Activated CD4-positive, alpha-beta T cell treated with anti-CD3 and anti-CD28 coated beads for 36 hours (primary cell): ENCODE results near the gene KPNB1. TPM values are rescaled to one million over a fixed set of nuclear protein-coding genes. Genes with fewer than 3 reads are reported as not detected.
"Not testable (repeated sequence)": the region's sequence is repeated elsewhere in the genome, so short reads cannot be mapped to it uniquely, and the experiment has no call there.

ENCODE experiments used
- ATAC-seq: fragments of 200-7000 bp; cut with Tn5 transposase; one replicate; pipeline ENCODE4 v1.10.0; 2021; ENCODE audit warnings: mild to moderate bottlenecking, moderate library complexity
- CTCF ChIA-PET: fragments of 350-600 bp; sonication (Branson Sonifier 250); formaldehyde crosslinking; loops from one replicate; lab custom pipeline; 2021; ENCODE audit warnings: antibody characterized with exemption; lab: Charles Lee
- POLR2A ChIA-PET: fragments of 350-600 bp; sonication (Branson Sonifier 250); formaldehyde crosslinking; loops from one replicate; lab custom pipeline; 2021; ENCODE audit warnings: antibody characterized with exemption, inconsistent platforms; lab: Charles Lee
- DNase-seq: peaks from one replicate; pipeline ENCODE4 v3.0.0-alpha.2; 2020
- H3K27ac Mint-ChIP-seq: one replicate; pipeline ENCODE4 v1.8.0; 2021; ENCODE audit warnings: mixed read lengths
- H3K27me3 Mint-ChIP-seq: one replicate; pipeline ENCODE4 v1.8.0; 2021; ENCODE audit warnings: mixed read lengths
- H3K36me3 Mint-ChIP-seq: one replicate; pipeline ENCODE4 v1.8.0; 2021; ENCODE audit warnings: low read depth, mixed read lengths
- H3K4me1 Mint-ChIP-seq: one replicate; pipeline ENCODE4 v1.8.0; 2021; ENCODE audit warnings: mixed read lengths
- H3K4me3 Mint-ChIP-seq: one replicate; pipeline ENCODE4 v1.8.0; 2021; ENCODE audit warnings: mild to moderate bottlenecking, moderate library complexity, mixed read lengths
- H3K9me3 Mint-ChIP-seq: one replicate; pipeline ENCODE4 v1.8.0; 2021; ENCODE audit warnings: low read depth, mixed read lengths
- intact Hi-C, 2 experiments: fragments of 100-400 bp; cut with DNase I in 1 of 2; cut with micrococcal nuclease in 1 of 2; formaldehyde crosslinking; loops; one replicate each; pipeline versions ENCODE4 v1.14.2 to v1.15.1; 2022 to 2024; cut with DNase I, micrococcal nuclease
- total RNA-seq, 2 experiments: library from RNA; stranded (reverse); gene quantifications; one replicate each; pipeline ENCODE4 v1.2.3, GENCODE V29; 2021

KPNB1 gene
- total RNA-seq, 2 experiments from 2014 or later: 640 to 656 TPM

GRCh38 chr17:47676510-47677165 lies 26.9 kb downstream of the KPNB1 start:
- no peak overlapping the region for H3K27ac Mint-ChIP-seq

GRCh38 chr17:47678196-47678595 lies 28.5 kb downstream of the KPNB1 start:
- no peak for ATAC-seq
- Mint-ChIP-seq H3K9me3 (no peaks in the 10 kb centered on the region), H3K4me3 (no peak overlapping the region), H3K4me1 (peaks cover 28% of the 10 kb centered on the region), H3K27me3 (no peaks in the 10 kb centered on the region), H3K36me3 (peaks cover 87% of the 10 kb centered on the region), H3K27ac (peak overlapping the region; percentile 44)
- intact Hi-C loops: no loop called here
- no peak for DNase-seq
- POLR2A ChIA-PET: interaction anchor here (0.8 to 1.7 kb wide), 3 partner anchors 9 to 28 kb away, joined by 3 to 6 read pairs (median 3); no protein-coding TSS in a partner anchor
- CTCF ChIA-PET: interaction anchor here (1.0 to 9.3 kb wide), 7 partner anchors 10 to 28 kb away, joined by 3 to 68 read pairs (median 4); no protein-coding TSS in a partner anchor

More at GRCh38 chr17:47676510-47677165, 26.9 kb downstream of the KPNB1 start:
- ChIA-PET POLR2A (interaction anchor here (1.4 to 2.0 kb wide), 3 partner anchors 11 to 25 kb away, joined by 5 to 8 read pairs (median 6); no protein-coding TSS in a partner anchor), CTCF (interaction anchor here (0.6 to 9.3 kb wide), 8 partner anchors 11 to 114 kb away, joined by 3 to 68 read pairs (median 4); no protein-coding TSS in a partner anchor)
- Mint-ChIP-seq H3K27me3 (no peaks in the 10 kb centered on the region), H3K4me1 (peaks cover 19% of the 10 kb centered on the region), H3K36me3 (peaks cover 83% of the 10 kb centered on the region), H3K9me3 (no peaks in the 10 kb centered on the region), H3K4me3 (no peak overlapping the region)
- DNase-seq (no peak), ATAC-seq (no peak)
- intact Hi-C loops: no loop called here

- H3K27me3 Mint-ChIP-seq: no peaks in the 10 kb centered on the region
- no peak for ATAC-seq
- peaks cover 78% of the 10 kb centered on the region for H3K36me3 Mint-ChIP-seq
- DNase-seq: no peak
- peak overlapping the region; percentile 75 for H3K27ac Mint-ChIP-seq
- ChIA-PET POLR2A (interaction anchor here (1.2 kb wide), 1 partner anchor 8 kb away, joined by 3 read pairs; no protein-coding TSS in a partner anchor), CTCF (interaction anchor here (1.0 kb wide), 2 partner anchors 8 to 15 kb away, joined by 3 read pairs; no protein-coding TSS in a partner anchor)
- no peak overlapping the region for H3K4me3 Mint-ChIP-seq
- H3K9me3 Mint-ChIP-seq: no peaks in the 10 kb centered on the region
- peaks cover 17% of the 10 kb centered on the region for H3K4me1 Mint-ChIP-seq
- intact Hi-C loops: no loop called here
These were observed 32.4 kb downstream of the KPNB1 start for GRCh38 chr17:47682138-47682537.

- peak overlapping the region; percentile 75 for H3K27ac Mint-ChIP-seq
- peak; percentile 70 for ATAC-seq
- intact Hi-C loops, H3K27me3 Mint-ChIP-seq, H3K9me3 Mint-ChIP-seq, DNase-seq, H3K4me3 Mint-ChIP-seq: not testable (repeated sequence)
- CTCF ChIA-PET: interaction anchor here (1.0 kb wide), 2 partner anchors 9 to 16 kb away, joined by 3 read pairs; no protein-coding TSS in a partner anchor
- POLR2A ChIA-PET: interaction anchor here (0.6 to 1.2 kb wide), 2 partner anchors 9 to 11 kb away, joined by 3 read pairs; no protein-coding TSS in a partner anchor
- peaks cover 17% of the 10 kb centered on the region for H3K4me1 Mint-ChIP-seq
- peaks cover 73% of the 10 kb centered on the region for H3K36me3 Mint-ChIP-seq
These were observed 33.0 kb downstream of the KPNB1 start for GRCh38 chr17:47682727-47683126.

- peaks cover 17% of the 10 kb centered on the region for H3K4me1 Mint-ChIP-seq
- H3K27ac Mint-ChIP-seq: peak overlapping the region; percentile 37
- ATAC-seq: no peak
- POLR2A ChIA-PET: interaction anchor here (0.9 kb wide), 1 partner anchor 12 kb away, joined by 3 read pairs; no protein-coding TSS in a partner anchor
- H3K27me3 Mint-ChIP-seq: no peaks in the 10 kb centered on the region
- DNase-seq: no peak
- CTCF ChIA-PET: interaction anchor here (0.6 to 1.1 kb wide), 5 partner anchors 10 to 242 kb away, joined by 3 to 6 read pairs (median 3); no protein-coding TSS in a partner anchor
- intact Hi-C loops: no loop called here
- H3K4me3 Mint-ChIP-seq: no peak overlapping the region
- H3K36me3 Mint-ChIP-seq: peaks cover 65% of the 10 kb centered on the region
- no peaks in the 10 kb centered on the region for H3K9me3 Mint-ChIP-seq
These were observed 34.3 kb downstream of the KPNB1 start for GRCh38 chr17:47684025-47684424.

GRCh38 chr17:47684535-47685193 lies 34.9 kb downstream of the KPNB1 start:
- no peaks in the 10 kb centered on the region for H3K9me3 Mint-ChIP-seq
- CTCF ChIA-PET: interaction anchor here (0.6 to 1.1 kb wide), 3 partner anchors 15 to 243 kb away, joined by 3 to 6 read pairs (median 3); no protein-coding TSS in a partner anchor
- intact Hi-C loops: no loop called here
- H3K36me3 Mint-ChIP-seq: peaks cover 62% of the 10 kb centered on the region
- POLR2A ChIA-PET: interaction anchor here (0.9 kb wide), 1 partner anchor 13 kb away, joined by 3 read pairs; no protein-coding TSS in a partner anchor
- no peak overlapping the region for H3K4me3 Mint-ChIP-seq
- H3K27ac Mint-ChIP-seq: peak overlapping the region; percentile 38
- peaks cover 17% of the 10 kb centered on the region for H3K4me1 Mint-ChIP-seq
- ATAC-seq (no peak), DNase-seq (no peak)
- H3K27me3 Mint-ChIP-seq: no peaks in the 10 kb centered on the region

- Mint-ChIP-seq H3K27me3 (no peaks in the 10 kb centered on the region), H3K36me3 (peaks cover 52% of the 10 kb centered on the region), H3K4me1 (peaks cover 25% of the 10 kb centered on the region), H3K27ac (peak overlapping the region; percentile 34), H3K4me3 (no peak overlapping the region), H3K9me3 (no peaks in the 10 kb centered on the region)
- ChIA-PET POLR2A (no interaction called here), CTCF (interaction anchor here (0.8 kb wide), 1 partner anchor 90 kb away, joined by 3 read pairs; no protein-coding TSS in a partner anchor)
- intact Hi-C loops: no loop called here
- DNase-seq (no peak), ATAC-seq (no peak)
These were observed 36.0 kb downstream of the KPNB1 start for GRCh38 chr17:47685556-47686275.

GRCh38 chr17:47686276-47686635 lies 36.5 kb downstream of the KPNB1 start:
- H3K9me3 Mint-ChIP-seq: no peaks in the 10 kb centered on the region
- no peak for DNase-seq
- H3K27ac Mint-ChIP-seq: peak overlapping the region; percentile 48
- POLR2A ChIA-PET: interaction anchor here (2.1 kb wide), 1 partner anchor 8 kb away, joined by 6 read pairs; no protein-coding TSS in a partner anchor
- intact Hi-C loops: no loop called here
- peaks cover 49% of the 10 kb centered on the region for H3K36me3 Mint-ChIP-seq
- H3K4me1 Mint-ChIP-seq: peaks cover 25% of the 10 kb centered on the region
- no peaks in the 10 kb centered on the region for H3K27me3 Mint-ChIP-seq
- CTCF ChIA-PET: interaction anchor here (2.2 kb wide), 1 partner anchor 22 kb away, joined by 14 read pairs; no protein-coding TSS in a partner anchor
- ATAC-seq: no peak
- no peak overlapping the region for H3K4me3 Mint-ChIP-seq

- DNase-seq (no peak), ATAC-seq (no peak)
- CTCF ChIA-PET: interaction anchor here (2.2 to 3.9 kb wide), 2 partner anchors 11 to 22 kb away, joined by 14 to 17 read pairs; no protein-coding TSS in a partner anchor
- Mint-ChIP-seq H3K27me3 (no peaks in the 10 kb centered on the region), H3K9me3 (no peaks in the 10 kb centered on the region), H3K4me3 (no peak overlapping the region), H3K36me3 (peaks cover 47% of the 10 kb centered on the region), H3K4me1 (peaks cover 26% of the 10 kb centered on the region), H3K27ac (peak overlapping the region; percentile 48)
- intact Hi-C loops: no loop called here
- POLR2A ChIA-PET: interaction anchor here (0.7 to 2.1 kb wide), 4 partner anchors 8 to 15 kb away, joined by 4 to 8 read pairs (median 6); no protein-coding TSS in a partner anchor
These were observed 37.1 kb downstream of the KPNB1 start for GRCh38 chr17:47686664-47687327.

GRCh38 chr17:47687328-47687690 lies 37.6 kb downstream of the KPNB1 start:
- no peak for DNase-seq
- ChIA-PET CTCF (interaction anchor here (0.7 to 3.9 kb wide), 5 partner anchors 10 to 72 kb away, joined by 3 to 17 read pairs (median 6); no protein-coding TSS in a partner anchor), POLR2A (interaction anchor here (0.7 to 2.1 kb wide), 5 partner anchors 9 to 16 kb away, joined by 3 to 8 read pairs (median 6); no protein-coding TSS in a partner anchor)
- peak overlapping the region; percentile 30 for H3K27ac Mint-ChIP-seq
- no peak for ATAC-seq
- H3K27me3 Mint-ChIP-seq: no peaks in the 10 kb centered on the region
- H3K4me1 Mint-ChIP-seq: peaks cover 26% of the 10 kb centered on the region
- peaks cover 42% of the 10 kb centered on the region for H3K36me3 Mint-ChIP-seq
- H3K4me3 Mint-ChIP-seq: no peak overlapping the region
- H3K9me3 Mint-ChIP-seq: no peaks in the 10 kb centered on the region
- intact Hi-C loops: no loop called here
